Measurements from ENCODE around the gene OGN.

Gene OGN

GRCh38 chr9:92402826-92403745 lies 1.3 kb downstream of the OGN start:
- no peak for DNase-seq

DNA sequence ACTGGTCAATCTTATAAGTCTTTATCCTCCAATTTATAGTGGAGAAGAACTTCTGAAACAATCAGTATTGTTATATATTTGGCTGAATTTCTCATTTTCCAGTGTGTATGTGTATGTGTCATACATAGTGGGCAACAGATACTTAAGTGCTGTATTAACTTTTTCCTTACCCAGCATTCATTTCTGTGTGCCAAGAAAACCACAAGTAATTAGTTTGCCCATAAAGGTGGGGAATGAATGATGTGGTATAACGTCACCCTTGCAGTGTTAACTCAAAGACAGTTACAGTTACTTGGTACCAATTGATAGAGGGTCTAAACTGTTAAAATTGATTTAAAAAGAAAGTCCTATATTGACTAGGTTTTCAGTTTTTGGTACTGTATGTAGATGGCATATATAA lies 2.0 kb downstream of the OGN start:
- DNase-seq, result no peak

DNA sequence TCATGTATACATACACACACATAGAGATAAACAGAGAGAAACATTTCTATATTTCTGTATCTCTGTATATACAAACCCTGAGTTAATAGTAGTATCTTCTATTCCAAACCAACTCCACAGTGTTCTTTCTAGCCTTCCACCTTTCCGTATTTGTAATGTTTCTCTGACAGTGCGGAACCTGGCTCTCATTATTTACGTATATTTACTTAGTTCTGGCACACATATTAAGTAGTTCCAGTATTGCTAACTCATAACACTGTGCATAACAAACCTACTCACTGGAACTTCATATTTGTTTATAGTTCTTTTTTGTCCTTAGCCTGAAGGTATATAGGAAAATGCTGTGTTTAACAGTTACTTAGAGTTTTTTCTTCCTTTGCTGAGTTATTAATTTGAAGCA lies 6.5 kb downstream of the OGN start:
- DNase-seq, result no peak

DNA sequence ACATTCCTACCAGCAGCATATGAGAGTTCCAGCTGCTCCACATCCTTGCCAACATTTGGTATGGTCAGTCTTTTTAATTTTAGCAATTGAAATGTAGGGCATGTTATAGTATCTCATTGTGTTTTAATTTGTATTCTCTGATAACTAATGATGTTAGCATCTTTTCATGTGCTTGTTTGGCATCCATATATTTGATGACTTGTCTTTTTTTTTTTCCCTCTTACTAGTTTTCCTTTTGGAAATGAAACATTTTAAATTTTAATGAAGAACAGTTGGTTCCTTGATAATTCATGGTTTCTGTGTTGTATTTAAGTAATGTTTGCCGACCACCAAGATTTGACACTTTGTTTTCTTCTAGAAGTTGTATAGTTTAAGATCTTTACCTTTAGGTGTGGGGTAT lies 8.8 kb downstream of the OGN start:
- DNase-seq, result no peak

- no peak for DNase-seq
Observed at GRCh38 chr9:92393686-92394085, 10.7 kb downstream of the OGN start.

DNA sequence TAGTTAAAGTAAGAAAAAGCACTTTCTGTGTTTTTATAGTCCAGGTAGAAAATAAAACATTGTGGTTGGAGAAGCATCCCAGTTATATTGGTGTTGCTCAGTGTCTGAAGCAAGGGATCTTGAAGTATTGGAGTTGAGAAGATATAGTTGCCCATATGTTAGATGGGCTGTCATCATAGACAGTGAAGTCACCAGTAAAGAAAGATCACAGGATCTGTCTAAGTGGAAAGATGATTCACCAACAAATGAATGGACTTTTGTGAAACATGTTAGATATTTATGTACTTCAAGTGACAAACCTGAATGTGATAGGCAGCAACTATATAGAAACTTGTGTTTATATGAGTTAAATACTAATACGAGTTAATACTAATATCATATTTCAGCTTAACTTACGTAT lies 11.7 kb downstream of the OGN start:
- DNase-seq, result no peak

GRCh38 chr9:92385953-92386352 lies 18.4 kb downstream of the OGN start:
- no peak for DNase-seq

DNA sequence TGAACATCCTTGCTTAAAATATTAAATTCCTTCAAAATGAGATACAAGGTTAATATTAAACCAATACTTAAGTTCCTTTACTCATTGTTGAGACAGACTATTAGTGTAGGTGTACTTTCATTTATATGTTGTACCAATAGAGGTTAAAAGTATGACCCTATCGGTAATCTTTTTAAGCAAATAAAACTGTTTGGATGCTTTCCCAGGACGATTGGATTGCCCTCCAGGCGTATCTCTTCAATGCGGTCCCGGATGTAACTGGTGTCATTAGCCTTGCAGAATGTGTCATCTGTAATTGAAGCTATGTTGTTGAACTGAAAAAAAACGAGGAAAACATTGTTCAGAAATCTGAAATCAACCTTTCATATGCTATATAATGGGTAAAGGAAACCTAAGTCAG lies 18.9 kb downstream of the OGN start:
- no peak for DNase-seq

DNA sequence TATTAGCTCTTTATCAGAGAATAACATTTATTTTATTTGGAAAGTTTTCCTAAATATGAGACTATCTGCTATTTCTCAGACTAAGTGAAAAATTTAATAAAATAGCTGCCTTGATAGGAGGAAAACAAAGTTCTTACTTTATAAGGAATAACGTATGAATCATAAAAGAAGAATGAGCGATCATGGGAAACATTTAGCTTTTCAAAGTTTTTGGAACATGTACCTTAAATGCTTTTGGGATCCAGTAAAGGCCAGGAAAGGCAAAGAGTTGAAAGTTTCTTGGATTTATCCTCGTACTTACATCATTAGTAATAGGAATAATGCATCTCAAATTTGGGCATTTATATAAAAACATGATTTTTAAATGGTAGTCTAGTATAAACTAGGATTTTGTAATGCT lies 19.4 kb downstream of the OGN start:
- DNase-seq, result no peak

DNA sequence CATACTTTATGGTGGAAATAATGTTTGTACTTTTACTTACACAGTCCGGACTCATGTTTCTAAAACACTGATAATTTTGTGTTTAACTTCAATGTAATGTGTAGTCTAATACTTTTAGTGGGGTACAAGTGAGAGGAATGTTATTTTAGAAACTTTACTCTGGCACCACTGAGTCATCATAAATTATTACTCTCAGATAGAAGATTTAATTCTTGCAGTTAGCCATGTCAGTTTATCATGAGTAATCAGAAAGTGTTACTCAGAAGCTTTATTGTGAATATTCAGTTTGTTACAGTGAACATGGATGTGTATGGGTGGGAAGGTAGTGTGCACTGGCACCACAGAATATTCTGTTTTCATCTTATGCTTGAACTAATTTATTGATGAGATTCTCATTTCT lies 20.0 kb downstream of the OGN start:
- no peak for DNase-seq

DNA sequence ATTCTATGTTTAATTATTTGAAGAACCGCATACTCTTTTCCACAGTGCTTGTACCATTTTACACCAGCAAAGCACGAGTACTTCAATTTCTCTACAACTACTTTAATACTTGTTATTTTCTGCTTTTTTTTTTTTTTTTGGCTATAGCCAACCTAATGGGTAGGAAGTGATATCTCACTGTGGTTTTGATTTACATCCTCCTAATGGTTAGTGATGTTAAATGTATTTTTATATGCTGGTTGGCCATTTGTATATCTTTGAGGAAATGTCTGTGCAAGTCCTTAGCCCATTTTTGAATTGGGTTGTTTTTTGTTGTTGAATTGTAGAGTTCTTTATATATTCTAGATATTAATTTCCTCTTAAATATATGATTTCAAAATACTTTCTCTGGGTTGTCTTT lies 22.6 kb downstream of the OGN start:
- no peak for DNase-seq

- no peak for DNase-seq
Observed at GRCh38 chr9:92380603-92381002, 23.8 kb downstream of the OGN start.

GRCh38 chr9:92378865-92379560 lies 25.4 kb downstream of the OGN start:
- DNase-seq, result no peak

DNA sequence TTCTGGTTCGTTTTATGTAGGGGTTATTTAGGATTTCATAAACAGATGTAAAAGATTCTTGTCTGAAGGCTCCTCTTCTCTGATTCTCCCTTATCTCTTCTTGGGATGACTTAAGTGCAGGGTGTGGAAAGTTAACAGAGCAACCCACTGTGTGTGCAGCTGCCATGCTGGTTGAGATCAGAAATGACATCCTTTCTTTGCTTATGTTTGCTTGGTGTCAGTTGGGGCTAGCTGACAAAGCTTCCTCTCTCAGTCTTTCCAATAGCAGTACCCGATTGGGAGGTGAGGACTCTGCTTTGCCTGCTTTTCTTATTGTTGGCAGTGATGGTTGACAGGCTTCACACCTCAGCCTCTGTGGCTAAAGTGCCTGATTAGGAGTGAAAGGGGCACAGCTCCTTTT lies 26.5 kb downstream of the OGN start:
- no peak for DNase-seq

GRCh38 chr9:92373167-92373566 lies 31.2 kb downstream of the OGN start:
- DNase-seq, result no peak

GRCh38 chr9:92369075-92369474 lies 35.3 kb downstream of the OGN start:
- DNase-seq, result no peak

DNA sequence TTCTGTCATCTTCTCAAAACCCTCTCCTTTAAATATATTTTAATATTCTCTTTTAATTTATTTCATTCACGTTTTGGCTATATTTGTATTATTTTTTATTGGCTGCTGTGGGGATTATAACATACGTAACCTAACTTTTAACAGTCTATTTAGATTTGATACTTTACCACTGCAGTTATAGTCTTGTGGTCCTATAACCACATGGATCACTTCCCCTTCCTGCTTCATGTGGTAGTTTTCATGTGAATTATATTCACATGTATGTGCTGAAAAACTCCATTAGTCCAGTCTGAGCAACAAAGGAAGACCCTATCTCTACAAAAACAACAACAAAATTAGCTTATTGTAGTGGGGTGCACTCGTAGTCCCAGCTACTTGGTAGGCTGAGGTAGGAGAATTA lies 44.3 kb downstream of the OGN start:
- no peak for DNase-seq

DNA sequence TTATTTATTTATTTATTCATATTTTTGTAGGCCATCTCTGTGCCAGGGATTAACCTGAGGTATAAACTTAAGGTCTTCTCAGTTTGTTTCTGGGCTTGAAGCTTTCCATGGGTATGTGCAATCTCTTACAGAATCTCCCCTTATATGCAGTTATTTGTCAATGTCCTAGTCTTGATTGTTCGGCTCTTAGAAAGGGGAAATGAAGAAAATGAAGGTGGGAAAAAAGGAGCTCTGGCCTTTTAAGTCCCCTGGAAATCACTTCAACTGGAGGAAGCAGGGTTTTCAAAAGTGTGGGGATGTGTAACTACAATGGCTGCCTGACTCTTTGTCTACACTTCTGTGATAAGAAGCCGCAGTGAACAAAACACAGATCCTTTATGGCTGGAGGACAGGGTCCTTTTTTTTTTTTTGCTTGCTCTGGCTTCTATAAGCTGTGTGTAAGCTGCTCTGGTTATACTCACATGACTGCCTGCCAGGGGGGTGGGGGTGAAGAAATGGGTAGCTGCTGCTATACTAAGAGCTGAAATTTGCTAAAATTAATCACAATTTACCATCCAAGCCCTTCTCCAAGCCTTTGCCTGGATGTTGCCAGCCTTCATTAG lies 44.9 kb downstream of the OGN start:
- DNase-seq, result no peak

DNA sequence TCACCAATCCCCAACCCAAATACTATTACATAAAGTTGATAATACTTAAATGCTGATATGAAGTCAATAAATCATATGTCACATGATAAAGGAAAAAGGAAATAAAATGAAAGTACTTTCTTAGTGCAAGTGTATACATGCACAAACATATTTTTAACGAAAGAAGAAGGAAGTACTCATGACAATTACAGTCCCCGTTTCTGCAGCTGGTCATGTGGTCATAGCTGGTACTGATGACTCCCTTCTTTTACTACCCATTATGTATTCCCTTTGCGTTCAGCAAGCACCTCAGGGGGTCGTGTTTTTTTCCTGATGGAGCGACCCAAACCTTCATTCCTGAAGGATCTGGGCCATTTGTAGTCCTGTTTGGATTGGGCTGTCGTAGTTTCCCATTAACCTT lies 51.3 kb downstream of the OGN start:
- DNase-seq, result no peak

DNA sequence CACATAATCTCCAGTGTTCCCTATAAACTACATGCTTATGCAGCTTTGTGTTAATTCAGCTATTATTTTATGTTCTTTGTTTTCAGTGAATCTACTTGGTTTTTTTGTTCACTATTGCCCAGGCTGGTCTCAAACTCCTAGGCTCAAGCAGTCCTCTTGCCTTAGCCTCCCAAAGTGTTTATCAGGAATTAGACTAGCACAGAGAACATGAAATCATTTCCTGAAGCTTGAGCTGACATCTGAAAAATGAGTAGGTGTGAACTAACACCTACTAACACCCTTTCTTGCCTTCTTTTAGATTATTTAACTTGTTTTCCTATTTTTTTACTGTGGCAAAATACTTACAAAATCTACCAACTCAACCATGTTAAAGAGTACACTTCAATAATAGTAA lies 53.6 kb downstream of the OGN start:
- no peak for DNase-seq

- DNase-seq, result no peak
Observed at GRCh38 chr9:92349771-92350739, 54.3 kb downstream of the OGN start.

DNA sequence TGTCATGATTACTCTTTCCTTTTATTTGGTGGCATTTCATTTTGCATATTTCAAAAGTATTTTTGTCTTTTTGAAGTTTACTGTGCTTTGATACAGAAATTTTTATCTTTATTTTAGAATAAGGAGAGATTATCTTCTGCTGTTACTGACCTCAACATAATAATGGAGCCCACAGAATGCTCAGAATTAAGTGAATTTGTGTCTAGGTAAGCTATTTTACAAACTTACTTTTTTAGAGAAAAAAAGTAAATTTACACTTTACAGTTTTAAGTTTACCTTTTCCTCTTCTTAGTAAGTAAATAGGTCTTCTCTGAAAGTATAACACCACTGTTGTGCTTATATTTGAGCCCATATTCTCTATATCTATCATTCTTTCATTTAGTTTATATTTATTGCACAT lies 58.8 kb downstream of the OGN start:
- no peak for DNase-seq

Measured in NCI-H1105 treated with DMSO at 0.1 percent for 48 hours (cell line).